HTERT RPE-1 (cell line): ENCODE data around the gene ACOX3.

Source experiments
- in situ Hi-C: fragments of 300-500 bp; cut with MboI; formaldehyde crosslinking; loops from 4 replicates; pipeline ENCODE4 v1.14.3; 2020; ENCODE audit warnings: low sequenced_read_pairs

ACOX3 gene

DNA sequence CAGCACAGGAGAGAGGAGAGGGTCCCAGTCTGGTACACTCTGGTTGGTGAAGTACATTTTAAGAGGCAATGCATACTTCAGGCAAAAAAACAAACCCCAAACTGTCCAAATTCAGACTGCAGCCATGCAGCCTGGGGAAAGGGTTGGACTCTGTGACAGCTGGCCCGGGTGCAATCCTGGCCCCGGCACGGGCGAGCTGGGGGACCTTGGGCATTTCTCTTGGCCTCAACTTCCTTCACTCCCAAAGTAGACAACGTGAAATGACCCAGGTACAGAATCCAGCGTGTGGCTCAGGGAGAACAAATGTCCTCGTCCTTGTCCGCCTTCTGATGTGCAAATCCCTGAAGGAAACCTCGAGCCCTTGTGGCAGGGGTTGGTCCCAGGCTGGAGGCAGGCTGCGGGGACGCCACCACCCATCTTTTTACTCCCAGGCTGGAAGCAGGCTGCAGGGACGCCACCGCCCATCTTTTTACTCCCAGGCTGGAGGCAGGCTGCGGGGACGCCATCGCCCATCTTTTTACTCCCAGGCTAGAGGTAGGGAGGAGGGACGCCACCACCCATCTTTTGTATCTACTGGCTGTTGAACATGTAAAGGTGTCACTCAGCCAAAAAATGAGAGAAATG lies 62.3 kb downstream of the ACOX3 start:
- in situ Hi-C loops: no loop called here

DNA sequence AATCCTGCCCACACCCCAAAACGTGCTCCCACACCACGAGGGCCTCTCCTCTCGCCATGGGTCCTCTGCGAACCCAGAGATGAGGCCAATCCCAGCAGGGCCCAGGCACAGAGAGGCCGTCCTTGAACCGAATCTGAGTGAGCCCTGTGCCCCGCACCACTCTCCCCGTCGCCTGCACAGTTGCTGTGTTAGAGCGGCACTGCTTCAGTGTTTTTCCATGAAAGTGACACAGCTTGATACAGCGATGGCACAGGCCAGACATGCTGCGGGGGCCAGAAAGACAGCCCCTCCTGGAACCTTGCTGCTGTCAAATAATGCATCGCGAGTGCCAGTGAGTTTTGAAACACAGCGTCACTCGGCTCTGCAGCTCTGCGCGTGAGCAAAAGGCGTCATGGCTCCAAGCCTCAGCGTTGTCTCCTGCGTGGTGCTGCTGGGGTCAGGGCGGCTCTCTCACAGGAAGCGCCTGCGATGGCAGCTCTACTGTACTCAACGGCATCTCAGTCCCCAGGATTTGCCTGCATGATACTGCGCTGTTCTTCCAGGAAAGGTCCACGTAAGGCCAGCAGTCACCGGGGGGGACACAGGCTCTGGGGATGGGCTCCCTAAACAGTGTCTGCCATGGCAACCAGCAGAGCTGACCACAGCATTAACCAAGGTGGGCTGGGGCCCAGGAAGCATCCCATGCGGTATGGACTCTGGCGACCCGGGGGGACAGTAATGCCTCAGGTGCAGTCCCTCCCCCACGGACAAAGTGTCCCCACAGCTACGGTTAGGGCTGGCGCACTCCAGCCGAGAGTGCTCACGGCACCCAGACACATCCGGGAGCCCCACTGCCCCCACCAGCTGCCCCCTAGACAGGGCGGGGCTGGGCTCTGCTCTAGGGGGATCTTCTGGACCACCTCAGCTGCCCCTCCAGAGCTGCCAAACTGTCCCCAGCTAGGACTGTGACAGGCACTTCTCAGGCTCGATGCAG lies 63.1 kb downstream of the ACOX3 start:
- in situ Hi-C loops: no loop called here

DNA sequence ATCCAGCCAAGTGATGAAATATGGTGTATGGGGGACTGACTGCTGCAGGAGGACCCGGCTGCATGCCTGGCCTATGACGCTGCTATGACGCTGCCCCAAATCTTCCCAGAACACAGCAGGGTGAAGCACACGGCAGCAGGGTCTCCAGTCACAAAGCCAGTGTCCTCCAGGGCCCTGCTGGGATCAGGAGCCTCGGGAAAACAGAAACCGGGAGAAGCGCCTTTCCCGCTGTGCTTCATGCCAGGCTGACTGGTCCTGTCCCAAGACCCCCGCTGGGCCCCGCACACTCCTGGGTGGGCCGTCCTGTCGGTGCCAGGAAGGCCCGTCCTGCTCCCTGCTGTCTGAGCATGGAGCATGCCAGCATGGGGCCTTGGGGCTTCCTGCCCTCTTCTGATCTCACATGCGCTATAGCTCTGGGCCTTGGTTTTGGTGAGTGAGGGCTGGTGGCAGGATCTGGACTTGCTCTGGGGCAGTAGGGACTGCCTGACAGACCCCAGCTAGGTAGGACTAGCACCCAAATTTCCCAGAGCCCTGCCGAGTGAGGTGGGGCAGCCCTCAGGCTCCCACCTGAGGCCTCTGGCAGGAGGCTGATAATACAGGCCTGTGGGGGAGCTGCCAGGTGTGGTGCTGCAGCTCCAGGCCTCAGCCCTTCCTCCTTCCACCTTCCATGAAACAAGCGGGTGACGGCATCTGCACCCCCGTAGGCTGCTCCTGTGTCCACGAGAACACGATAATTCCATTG lies 64.0 kb downstream of the ACOX3 start:
- in situ Hi-C loops: no loop called here

DNA sequence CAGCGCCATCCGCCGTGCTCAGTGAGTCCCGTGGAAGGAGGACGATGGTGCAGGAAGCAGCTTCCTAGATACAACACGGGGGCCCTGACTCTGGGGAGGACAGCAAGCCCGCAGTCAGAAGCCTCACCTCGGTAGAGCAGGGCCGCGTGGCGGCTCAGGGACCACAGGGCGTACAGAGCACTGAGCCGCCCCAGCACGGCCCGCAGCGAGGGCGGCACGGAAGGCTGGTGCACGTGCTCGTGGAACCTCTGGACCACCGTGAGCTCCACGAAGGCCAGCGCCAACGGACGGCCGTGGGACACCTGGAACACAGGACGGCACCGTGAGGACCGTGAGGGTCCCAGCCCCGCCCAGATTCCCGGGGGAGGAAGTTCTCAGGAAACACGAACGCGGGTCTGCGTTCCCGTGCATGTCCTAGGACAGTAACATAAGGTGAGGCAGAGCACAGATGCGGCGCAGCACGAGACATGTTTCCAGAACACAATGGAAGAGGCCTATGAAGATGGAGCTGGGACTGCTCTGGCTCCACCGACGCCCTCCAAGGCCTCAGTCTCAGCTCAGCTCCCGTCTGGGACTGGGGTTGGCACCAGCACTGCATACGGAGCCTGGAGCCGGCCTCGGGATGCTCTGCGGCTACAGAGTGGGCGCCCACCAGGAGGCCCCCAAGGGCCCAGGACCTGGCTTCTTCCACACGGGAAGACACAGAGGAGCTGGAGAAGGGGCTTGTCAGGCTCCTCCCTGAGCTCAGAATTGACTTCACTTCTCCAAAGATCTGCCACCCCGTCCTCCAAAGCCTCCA lies 65.5 kb downstream of the ACOX3 start:
- in situ Hi-C loops: no loop called here

DNA sequence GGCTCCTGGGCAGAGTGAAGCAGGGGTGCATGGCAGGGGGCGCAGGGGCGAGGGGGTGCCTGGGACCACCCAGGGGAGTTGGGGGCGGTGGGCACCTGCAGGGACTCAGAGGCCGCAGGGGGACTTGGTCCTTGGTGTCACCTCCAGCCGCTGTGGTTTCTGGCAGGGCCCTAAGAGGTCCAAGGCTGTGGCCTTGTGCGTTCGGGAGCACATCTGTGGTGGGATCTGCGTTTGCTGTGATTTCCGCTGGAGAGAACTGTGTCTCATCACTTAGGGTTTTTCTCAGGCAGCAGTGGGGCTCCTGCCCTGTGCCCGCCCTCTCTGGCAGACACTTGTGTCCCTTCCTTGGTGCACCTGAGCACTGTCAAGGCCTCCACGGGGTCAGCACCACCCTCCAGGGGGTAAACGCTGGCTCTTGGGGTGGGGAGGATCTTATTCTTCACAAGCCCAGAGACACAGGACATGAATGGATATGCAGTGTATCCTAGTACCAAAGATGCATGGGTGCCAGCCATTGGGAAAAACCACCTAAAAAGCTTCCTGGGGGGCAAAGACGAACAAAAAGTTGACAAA lies 66.5 kb downstream of the ACOX3 start:
- in situ Hi-C loops: no loop called here

DNA sequence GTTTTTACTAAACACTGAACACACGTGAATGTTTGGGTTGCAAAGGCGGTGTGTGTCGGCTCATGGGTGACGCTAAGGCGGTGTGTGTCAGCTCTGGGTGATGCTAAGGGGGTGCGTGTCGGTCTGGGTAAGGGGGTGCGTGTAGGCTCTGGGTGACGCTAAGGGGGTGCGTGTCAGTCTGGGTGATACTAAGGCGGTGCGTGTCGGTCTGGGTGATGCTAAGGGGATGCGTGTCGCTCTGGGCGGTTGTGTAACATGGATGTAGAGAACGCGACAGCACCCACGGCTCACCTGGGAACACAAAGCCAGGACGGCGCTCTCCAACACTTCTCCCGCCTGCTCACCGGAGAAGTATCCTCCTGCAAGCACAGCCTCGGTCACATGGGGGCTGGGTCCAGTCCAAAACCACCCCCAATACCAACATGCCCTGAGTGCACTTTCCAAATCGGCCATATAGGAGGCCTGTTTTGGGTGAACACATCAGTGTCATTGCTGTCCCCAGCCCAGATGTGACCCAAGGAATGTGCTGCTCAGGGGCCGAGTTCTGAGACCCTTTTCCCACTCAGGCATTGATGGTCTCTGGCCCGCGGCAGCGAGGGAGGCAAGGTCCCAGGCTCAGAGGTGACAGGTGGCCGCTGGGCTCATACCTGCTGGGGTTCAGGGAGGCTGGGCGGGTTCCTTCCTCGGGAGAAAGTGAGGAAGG lies 67.1 kb downstream of the ACOX3 start:
- in situ Hi-C loops: no loop called here

DNA sequence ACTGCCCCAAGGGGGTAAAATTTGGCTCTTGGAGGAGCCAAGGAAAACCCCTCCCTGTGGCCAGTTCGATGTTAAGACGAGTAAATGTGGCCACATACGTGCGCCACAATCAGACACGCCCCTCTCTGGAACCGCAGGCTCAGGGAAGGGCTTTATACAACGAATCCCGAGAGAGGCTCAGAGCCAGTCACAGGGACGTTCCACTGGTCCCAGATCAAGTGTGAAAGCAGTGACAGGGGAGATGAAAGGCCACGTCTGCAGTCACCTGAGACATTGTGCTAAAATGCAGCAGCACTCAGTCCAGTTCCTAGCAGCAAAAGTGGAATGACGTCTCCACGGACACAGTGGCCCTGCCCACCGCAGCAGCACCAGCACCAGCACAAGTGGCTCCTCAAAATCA lies 68.0 kb downstream of the ACOX3 start:
- in situ Hi-C loops: no loop called here

DNA sequence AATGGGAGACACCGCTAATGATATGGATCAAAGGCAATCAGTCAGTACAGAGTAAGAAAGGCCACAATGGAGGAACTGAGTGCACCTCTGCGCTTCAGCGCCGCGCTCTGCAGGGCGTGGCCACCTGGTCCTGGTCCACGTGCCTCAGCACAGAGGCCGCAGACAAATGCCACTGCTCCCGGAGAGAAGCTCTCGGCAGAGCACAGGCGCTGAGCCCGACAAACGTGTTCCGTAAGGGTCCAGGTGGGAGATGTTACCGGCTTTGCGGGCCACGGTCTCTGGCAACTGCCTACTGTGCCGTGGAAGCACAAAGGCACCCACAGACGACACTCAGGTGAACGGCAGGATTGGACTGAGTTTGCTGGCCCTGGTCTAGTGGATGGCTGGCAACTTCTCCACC lies 68.9 kb downstream of the ACOX3 start:
- in situ Hi-C loops: no loop called here

DNA sequence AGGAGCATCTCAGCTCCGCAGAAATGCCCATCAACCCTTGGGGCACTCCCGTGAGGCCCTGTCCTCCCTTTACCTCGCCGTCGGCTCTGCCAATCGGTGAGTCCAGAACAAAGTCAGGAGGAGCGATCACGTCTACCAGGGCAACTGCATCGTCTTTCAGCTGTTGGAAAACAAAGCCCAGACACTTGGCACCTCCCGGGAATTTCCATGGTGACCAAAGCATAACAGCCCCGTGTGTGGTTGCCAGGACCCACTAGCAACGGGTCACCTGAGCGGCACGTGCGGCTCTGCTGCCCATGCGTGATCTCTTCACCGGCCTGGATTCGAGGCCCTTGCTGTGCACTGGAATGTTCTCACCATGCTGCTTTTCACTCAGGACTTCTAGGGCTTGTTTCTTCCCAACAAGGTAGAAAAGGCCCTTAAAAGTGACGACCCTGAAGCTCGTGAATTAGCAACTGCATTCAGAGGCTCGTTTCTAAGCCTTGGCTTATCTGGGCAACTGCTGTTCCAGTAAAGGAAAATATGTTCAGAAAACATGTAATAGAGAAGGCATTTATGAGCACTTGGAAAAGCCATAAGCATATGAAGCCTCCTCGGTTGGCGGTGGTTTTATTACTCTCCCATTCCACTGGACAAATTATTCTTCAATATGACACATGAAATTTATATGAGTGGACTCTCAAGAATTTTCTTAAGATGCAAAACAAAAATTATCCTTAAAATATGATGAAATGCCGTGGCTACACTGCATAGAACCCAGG lies 69.5 kb downstream of the ACOX3 start:
- in situ Hi-C loops: no loop called here

DNA sequence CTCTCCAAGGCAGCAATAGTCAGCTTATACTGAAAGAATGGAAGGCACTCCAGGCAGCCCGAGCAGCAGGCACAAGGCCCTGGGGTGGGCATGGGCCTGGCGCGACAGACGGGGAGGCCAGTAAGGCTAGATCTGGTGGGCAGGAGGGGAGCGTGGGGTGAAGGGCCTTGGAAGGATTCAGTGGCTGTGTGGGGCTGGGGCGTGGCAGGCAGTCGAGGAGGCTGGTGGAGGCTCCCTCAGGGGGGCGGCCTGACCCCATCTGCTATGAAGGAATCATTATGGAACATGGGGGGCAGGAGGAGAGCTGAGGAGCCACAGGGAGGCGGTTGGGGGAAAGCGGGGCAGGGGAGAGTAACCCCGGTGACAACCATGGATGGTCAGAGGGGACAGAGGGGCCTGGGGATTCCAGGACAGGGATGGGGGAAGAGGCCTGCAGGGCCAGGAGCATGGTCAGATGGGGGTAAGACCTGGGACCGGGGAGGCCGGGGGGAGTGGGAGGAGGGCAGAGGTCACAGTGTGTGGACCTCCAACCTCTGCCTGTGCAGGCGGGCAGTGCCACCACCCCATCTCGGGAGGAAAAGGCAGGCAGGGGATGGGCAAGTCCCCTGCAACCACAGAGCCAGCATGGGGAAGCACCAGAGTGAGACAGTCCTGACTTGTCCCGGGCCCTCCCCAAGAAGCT lies 70.3 kb downstream of the ACOX3 start:
- in situ Hi-C loops: no loop called here

DNA sequence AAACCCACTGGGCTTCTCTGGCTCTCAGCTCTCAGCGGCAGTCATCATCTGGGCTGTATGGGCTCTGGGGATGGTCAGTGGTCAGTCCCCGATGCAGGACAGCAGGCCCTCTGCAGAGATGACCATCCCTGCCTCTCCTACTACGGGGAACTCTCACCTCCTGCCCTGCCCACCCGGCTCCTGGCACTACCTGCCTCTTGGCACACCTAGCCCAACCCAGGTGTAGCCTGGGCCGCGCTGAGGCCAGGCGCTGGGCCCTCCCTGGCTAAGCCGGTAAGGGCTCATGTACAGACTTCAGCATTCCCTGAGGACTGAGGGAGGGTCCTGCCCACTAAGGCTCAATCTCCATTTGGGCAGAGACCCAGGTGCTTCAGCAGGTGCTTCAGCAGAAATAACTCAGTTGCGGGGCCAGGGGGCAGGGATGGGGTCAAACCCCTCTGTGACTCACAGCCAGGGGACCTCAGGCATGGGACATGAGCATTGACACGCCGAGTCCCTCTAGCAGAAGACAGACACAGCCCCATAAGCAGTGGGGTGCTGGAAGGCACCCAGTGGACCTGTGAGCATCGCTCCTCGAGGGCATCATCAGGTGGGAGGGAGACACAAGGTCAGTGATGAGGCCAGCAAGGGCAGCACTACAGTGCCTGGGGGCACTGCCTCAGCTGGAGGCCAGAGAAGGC lies 71.0 kb downstream of the ACOX3 start:
- in situ Hi-C loops: no loop called here

DNA sequence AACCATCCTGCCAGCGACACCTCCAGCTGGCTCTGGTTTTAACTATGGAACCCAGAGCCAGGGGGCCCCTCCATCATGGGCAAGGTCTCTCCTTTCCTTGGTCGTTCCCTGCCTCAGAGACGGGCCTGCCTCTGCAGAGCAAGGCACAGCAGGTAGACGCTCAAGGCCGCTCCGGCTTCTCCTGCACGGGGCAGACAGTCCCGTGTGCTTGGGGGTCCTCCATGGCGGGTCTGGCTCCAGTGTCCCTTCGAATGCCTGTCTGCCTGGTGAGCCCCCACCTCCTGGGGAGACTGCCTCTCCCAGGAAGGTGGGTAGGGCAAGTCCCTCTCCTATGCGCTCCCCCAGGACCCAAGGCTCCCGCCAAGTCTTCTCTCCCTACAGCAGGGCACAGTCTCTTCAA lies 71.5 kb downstream of the ACOX3 start:
- in situ Hi-C loops: no loop called here

DNA sequence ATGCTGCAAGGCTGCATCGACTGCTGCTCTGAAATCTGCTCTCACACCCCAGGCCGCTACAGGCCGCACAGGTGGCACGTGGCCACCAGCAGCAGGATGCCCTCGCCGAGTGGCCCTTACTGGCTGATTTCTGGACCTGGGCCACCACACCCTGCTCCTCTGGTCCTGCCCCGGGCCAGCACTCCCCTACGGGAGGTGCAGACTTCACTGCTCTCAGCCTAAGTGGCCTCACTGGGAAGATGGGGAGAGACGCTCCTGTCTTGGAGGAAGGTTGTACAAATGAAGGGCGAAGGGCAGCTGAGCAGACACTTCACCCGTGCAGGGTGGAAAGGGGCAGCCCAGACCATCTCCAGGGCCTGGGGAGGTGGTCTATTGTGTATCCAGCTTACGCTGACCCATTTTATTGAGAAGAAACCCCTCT lies 72.5 kb downstream of the ACOX3 start:
- in situ Hi-C loops: no loop called here

DNA sequence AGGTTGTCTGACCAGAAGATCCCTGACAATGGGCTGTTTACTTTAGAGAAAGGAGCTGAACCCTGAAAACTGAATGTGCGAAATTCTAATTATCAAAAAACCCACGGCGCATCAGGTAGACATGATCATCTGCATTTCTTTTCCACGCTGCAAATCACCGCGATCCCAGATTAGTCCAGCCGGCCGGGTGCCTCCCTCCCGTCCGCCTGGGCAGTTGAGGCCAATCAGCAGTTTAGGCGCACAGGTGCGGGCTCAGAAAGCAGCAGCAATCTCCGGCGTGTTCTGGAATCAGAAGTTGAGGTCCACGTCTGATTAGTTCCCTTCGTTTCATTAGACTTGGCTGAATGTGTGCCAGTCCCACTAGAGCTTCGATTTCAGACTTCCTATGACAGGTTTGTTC lies 73.9 kb downstream of the ACOX3 start:
- in situ Hi-C loops: no loop called here

DNA sequence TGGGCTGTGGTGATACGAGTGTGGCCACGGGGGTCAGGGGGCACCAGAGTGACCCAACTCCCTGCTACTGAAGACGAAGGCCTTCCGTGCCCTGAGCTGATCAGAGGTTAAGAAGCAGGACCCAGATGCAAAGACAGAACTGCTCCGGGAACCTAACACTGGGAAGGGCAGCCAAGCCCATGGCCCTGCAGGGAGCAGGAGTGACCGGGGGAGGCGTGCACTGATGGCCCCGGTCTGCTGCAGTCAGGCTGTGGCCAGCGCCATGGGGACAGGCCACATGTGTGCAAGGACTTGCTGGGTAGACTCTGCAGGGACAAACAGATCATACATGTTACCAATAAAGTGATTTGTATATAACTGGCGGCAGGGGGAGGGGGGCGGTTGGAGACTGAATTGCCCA lies 74.6 kb downstream of the ACOX3 start:
- in situ Hi-C loops: no loop called here

DNA sequence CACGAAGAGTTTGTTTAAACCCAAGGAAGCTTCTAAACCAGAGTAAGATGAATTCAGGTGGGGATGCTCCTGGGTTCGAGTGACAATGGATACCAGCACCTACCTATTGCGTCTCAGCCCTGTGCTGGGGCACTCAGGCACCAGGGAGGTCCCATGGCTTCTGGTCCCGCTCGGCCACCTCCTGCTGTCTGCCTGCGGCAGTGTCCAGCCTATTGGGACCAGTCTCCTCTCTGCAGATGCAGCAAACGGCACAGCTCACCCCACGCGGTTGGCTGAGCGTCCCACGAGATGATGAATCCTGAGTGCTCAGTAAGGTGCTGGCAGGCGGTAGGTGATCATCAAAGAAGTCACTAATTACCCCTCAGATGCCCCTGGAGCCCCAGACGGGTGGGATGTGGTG lies 75.2 kb downstream of the ACOX3 start:
- in situ Hi-C loops: no loop called here

DNA sequence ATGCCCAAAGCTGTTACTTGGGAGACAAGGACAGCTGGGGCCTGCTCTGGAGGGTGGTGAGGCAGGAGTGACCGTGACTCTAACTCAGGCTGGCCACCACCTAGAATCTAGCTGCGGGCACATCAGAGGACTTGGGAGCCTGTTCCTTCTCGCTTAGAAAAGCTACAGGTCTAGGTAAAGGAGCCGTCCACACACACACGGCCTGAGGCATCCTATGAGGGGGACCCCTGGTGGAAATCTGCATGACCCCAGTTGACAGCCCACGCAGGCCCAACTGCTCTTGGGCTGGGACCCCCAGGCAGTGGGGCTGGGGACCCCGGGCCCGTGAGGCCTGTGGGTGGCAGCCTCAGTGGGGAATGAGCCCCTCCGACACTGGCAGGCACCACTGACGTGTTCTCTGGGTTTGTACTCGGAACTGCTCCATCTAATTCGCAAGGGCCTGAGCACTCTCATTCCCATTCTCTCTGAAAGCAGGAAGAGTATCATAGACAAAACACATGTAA lies 75.6 kb downstream of the ACOX3 start:
- in situ Hi-C loops: no loop called here

DNA sequence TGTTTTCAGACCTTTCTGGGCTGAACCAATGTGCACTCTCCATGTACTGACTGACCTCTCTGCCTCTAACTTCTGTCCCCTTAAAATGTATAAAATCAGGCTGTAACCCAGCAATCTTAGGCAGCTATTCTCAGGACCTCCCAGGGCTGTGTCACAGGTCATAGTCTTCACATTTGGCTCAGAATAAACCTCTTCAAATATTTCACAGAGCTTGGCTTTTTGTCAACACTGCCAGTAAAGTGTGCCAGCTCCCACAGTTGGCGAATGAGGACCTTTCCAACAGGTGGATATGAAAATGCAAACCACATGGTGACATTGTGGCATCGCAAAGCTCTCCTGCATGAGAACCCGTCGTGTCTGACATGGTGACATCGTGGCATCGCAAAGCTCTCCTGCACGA lies 76.4 kb downstream of the ACOX3 start:
- in situ Hi-C loops: no loop called here
